Mesenteric fat pad (tissue), 1 donor: ENCODE data around the gene EXD3. TPM values are rescaled to one million over a fixed set of nuclear protein-coding genes. Genes with fewer than 3 reads are reported as not detected.

Source experiments
- DNase-seq: peaks from one replicate; pipeline ENCODE4 v3.0.0-alpha.2; 2020; ENCODE audit warnings: low spot score
- total RNA-seq: library from RNA; stranded (reverse); fragmentation: NEBNext Ultra II Directional; extraction: Animal tissue kit (Norgen Biotek cat#: 25700); gene quantifications from one replicate; pipeline ENCODE4 v1.2.1, GENCODE V29; 2021
- donor health status: DM: yes; HTN: yes; CAD: no.

Gene EXD3
- total RNA-seq, 1 donor from 2014 or later, result 14.9 TPM

- DNase-seq, result no peak
These were observed 112.5 kb downstream of the EXD3 start for GRCh38 chr9:137310189-137311052.

- DNase-seq, result no peak
These were observed 113.4 kb downstream of the EXD3 start for GRCh38 chr9:137309368-137310188.

GRCh38 chr9:137308057-137308619 is 114.8 kb downstream of the EXD3 start:
- DNase-seq, result no peak

- DNase-seq, result no peak
These were observed 115.5 kb downstream of the EXD3 start for GRCh38 chr9:137307255-137308056.

- no peak for DNase-seq
These were observed 116.1 kb downstream of the EXD3 start for GRCh38 chr9:137306850-137307254.

GRCh38 chr9:137306066-137306849 is 116.7 kb downstream of the EXD3 start:
- DNase-seq, result no peak

- no peak for DNase-seq
These were observed 117.2 kb downstream of the EXD3 start for GRCh38 chr9:137305798-137306065.

GRCh38 chr9:137305060-137305797 is 117.7 kb downstream of the EXD3 start:
- peak; percentile 92 for DNase-seq

- DNase-seq, result no peak
These were observed 118.4 kb downstream of the EXD3 start for GRCh38 chr9:137304383-137305059.

GRCh38 chr9:137303893-137304382 is 119.0 kb downstream of the EXD3 start:
- DNase-seq, result no peak

- peak; percentile 89 for DNase-seq
These were observed 119.6 kb downstream of the EXD3 start for GRCh38 chr9:137303151-137303892.

- no peak for DNase-seq
These were observed 120.4 kb downstream of the EXD3 start for GRCh38 chr9:137302449-137303150.

GRCh38 chr9:137302118-137302448 is 120.9 kb downstream of the EXD3 start, which contains the start of gene NRARP:
TSS of gene NRARP (minus strand) at chr9:137302271. CDS start at chr9:137301928, 343 bp downstream.
- DNase-seq, result no peak

- DNase-seq, result no peak
These were observed 121.6 kb downstream of the EXD3 start for GRCh38 chr9:137301081-137301947.

- DNase-seq, result no peak
These were observed 122.3 kb downstream of the EXD3 start for GRCh38 chr9:137300567-137301080.

GRCh38 chr9:137299938-137300337 is 123.0 kb downstream of the EXD3 start:
- no peak for DNase-seq

GRCh38 chr9:137299203-137299565 is 123.8 kb downstream of the EXD3 start:
- DNase-seq, result no peak
